OCI-LY7 (cell line): Measurements from ENCODE around the gene DENND6B. TPM values are rescaled to one million over a fixed set of nuclear protein-coding genes. Genes with fewer than 3 reads are reported as not detected.

Source experiments
- BruUV-seq: library from RNA; stranded (reverse); fragments of 400-500 nt; replicated peaks from 2 replicates; lab custom pipeline; 2021; lab: Mats Ljungman, UMichigan
- CTCF ChIA-PET: fragments of 300-600 bp; sonication (Branson Sonifier 250); formaldehyde crosslinking; loops from one replicate; lab custom pipeline; 2022; ENCODE audit warnings: antibody characterized with exemption; ENCODE audit not compliant: unreplicated experiment; lab: Charles Lee
- POLR2A ChIA-PET: fragments of 300-600 bp; sonication (Branson Sonifier 250); formaldehyde crosslinking; loops from one replicate; lab custom pipeline; 2022; ENCODE audit warnings: antibody characterized with exemption; lab: Charles Lee
- DNase-seq: peaks from one replicate; pipeline ENCODE4 v3.0.0-alpha.2; 2015; ENCODE audit warnings: low spot score
- H2AFZ ChIP-seq: fragments of 200-600 bp; sonication (generic), shearing (Covaris generic); 2 replicates; pipeline ENCODE4 v1.6.1; 2014; ENCODE audit warnings: mild to moderate bottlenecking, antibody characterized with exemption, low read length, moderate library complexity
- H3K27ac ChIP-seq: fragments of 200-600 bp; sonication (generic); 2 replicates; pipeline ENCODE4 v1.5.1; 2014; ENCODE audit warnings: mixed run types, low read depth, mild to moderate bottlenecking, moderate library complexity, low read length, inconsistent platforms; ENCODE audit not compliant: poor library complexity, severe bottlenecking
- H3K36me3 ChIP-seq: fragments of 200-600 bp; sonication (generic); 2 replicates; pipeline ENCODE4 v1.6.1; 2014; ENCODE audit warnings: mild to moderate bottlenecking, antibody characterized with exemption, low read length, moderate library complexity, mixed read lengths; ENCODE audit not compliant: insufficient read depth
- H3K4me1 ChIP-seq: fragments of 200-600 bp; sonication (generic); 2 replicates; pipeline ENCODE4 v1.5.1; 2014; ENCODE audit warnings: mild to moderate bottlenecking, low read length; ENCODE audit not compliant: insufficient read depth, poor library complexity, severe bottlenecking
- H3K4me2 ChIP-seq: fragments of 200-600 bp; sonication (generic); 2 replicates; pipeline ENCODE4 v1.6.1; 2014; ENCODE audit warnings: mild to moderate bottlenecking, low read length
- H3K4me3 ChIP-seq: fragments of 200-600 bp; sonication (generic); 2 replicates; pipeline ENCODE4 v1.5.1; 2014; ENCODE audit warnings: mild to moderate bottlenecking, low read depth, low read length; ENCODE audit not compliant: poor library complexity, severe bottlenecking
- H3K79me2 ChIP-seq: fragments of 200-600 bp; sonication (generic); 2 replicates; pipeline ENCODE4 v1.6.1; 2016; ENCODE audit warnings: low read depth, mild to moderate bottlenecking, low read length, moderate library complexity, mixed read lengths; ENCODE audit not compliant: insufficient read depth
- H3K9me2 ChIP-seq: fragments of 200-600 bp; sonication (generic); 2 replicates; pipeline ENCODE4 v1.6.1; 2016; ENCODE audit warnings: mild to moderate bottlenecking, low read length, mixed read lengths; ENCODE audit not compliant: insufficient read depth
- H3K9me3 ChIP-seq: fragments of 200-600 bp; sonication (generic); 2 replicates; pipeline ENCODE4 v1.6.1; 2014; ENCODE audit warnings: mild to moderate bottlenecking, mixed run types, low read length, mixed read lengths
- H4K20me1 ChIP-seq: fragments of 200-600 bp; sonication (generic); 2 replicates; pipeline ENCODE4 v1.6.1; 2014; ENCODE audit warnings: mild to moderate bottlenecking, antibody characterized with exemption, low read length, moderate library complexity, mixed read lengths; ENCODE audit not compliant: insufficient read depth
- CTCF ChIP-seq: fragments of 200-600 bp; sonication (generic); conservative IDR thresholded peaks from 2 replicates; pipeline ENCODE4 v1.5.1; 2014; ENCODE audit warnings: mild to moderate bottlenecking, antibody characterized with exemption, low read length, moderate library complexity, mixed read lengths
- EZH2phosphoT487 ChIP-seq: fragments of 200-600 bp; sonication (generic); IDR thresholded peaks from 2 replicates; pipeline ENCODE4 v1.6.1; 2018; ENCODE audit warnings: low read depth, borderline replicate concordance, mild to moderate bottlenecking, mixed run types, antibody characterized with exemption, low read length, moderate library complexity, mixed read lengths
- intact Hi-C: fragments of 100-400 bp; cut with micrococcal nuclease; formaldehyde crosslinking; loops from one replicate; pipeline ENCODE4 v1.10.0; 2022; ENCODE audit not compliant: unreplicated experiment
- total RNA-seq, 2 experiments: library from RNA; depleted of rRNA in 1 of 2; stranded (reverse); fragments of >200 nt in 1 of 2; shearing (Covaris generic) in 1 of 2; gene quantifications; 2 replicates each; pipeline ENCODE4 v1.2.3, GENCODE V29; 2014 to 2022

DENND6B gene
- total RNA-seq, 2 experiments from 2014 or later, result 31.6 to 45.0 TPM

- ChIA-PET CTCF (no interaction called here), POLR2A (interaction anchor here (0.6 to 1.5 kb wide), 2 partner anchors 29 to 205 kb away, joined by 3 read pairs; no protein-coding TSS in a partner anchor)
- no peak for TF ChIP-seq CTCF
- no peak for TF ChIP-seq EZH2phosphoT487
- H3K27ac ChIP-seq, result no peak overlapping the region
- peaks cover 89% of the 10 kb centered on the region for H3K4me1 ChIP-seq
- no peaks in the 10 kb centered on the region for H3K36me3 ChIP-seq
- no peak for DNase-seq
- H3K9me3 ChIP-seq, result no peaks in the 10 kb centered on the region
- intact Hi-C loops, result no loop called here
- H3K9me2 ChIP-seq, result no peaks in the 10 kb centered on the region
- no TSS peak for BruUV-seq
- no peak overlapping the region for H3K4me3 ChIP-seq
- H4K20me1 ChIP-seq, result no peaks in the 10 kb centered on the region
- H2AFZ ChIP-seq, result no peak overlapping the region
- peak overlapping the region; percentile 49 for H3K4me2 ChIP-seq
- no peaks in the 10 kb centered on the region for H3K79me2 ChIP-seq
Observed at GRCh38 chr22:50305393-50305922, 21.4 kb downstream of the DENND6B start.

GRCh38 chr22:50304528-50305392 is 22.1 kb downstream of the DENND6B start:
- no peaks in the 10 kb centered on the region for H3K36me3 ChIP-seq
- no peak overlapping the region for H3K4me3 ChIP-seq
- no peaks in the 10 kb centered on the region for H3K79me2 ChIP-seq
- BruUV-seq, result no TSS peak
- peaks cover 96% of the 10 kb centered on the region for H3K4me1 ChIP-seq
- POLR2A ChIA-PET, result interaction anchor here (0.6 to 2.0 kb wide), 2 partner anchors 10 to 206 kb away, joined by 3 to 10 read pairs; no protein-coding TSS in a partner anchor
- intact Hi-C loops, result no loop called here
- H3K4me2 ChIP-seq, result peak overlapping the region; percentile 55
- H3K9me3 ChIP-seq, result no peaks in the 10 kb centered on the region
- peak overlapping the region; percentile 27 for H3K27ac ChIP-seq
- no peak for DNase-seq
- H2AFZ ChIP-seq, result no peak overlapping the region
- no peak for TF ChIP-seq CTCF
- TF ChIP-seq EZH2phosphoT487, result no peak
- CTCF ChIA-PET, result interaction anchor here (0.6 to 1.8 kb wide), 2 partner anchors 16 to 41 kb away, joined by 3 to 5 read pairs; no protein-coding TSS in a partner anchor
- H3K9me2 ChIP-seq, result no peaks in the 10 kb centered on the region
- no peaks in the 10 kb centered on the region for H4K20me1 ChIP-seq
